GM04504 (cell line): ENCODE measurements around the gene CDYL2.
"Not testable (repeated sequence)": the region's sequence is repeated elsewhere in the genome, so short reads cannot be mapped to it uniquely, and the experiment has no call there.

Experiments used
- DNase-seq: peaks from one replicate; pipeline ENCODE4 v3.0.0-alpha.2; 2012; ENCODE audit warnings: low read depth

CDYL2 gene

DNA sequence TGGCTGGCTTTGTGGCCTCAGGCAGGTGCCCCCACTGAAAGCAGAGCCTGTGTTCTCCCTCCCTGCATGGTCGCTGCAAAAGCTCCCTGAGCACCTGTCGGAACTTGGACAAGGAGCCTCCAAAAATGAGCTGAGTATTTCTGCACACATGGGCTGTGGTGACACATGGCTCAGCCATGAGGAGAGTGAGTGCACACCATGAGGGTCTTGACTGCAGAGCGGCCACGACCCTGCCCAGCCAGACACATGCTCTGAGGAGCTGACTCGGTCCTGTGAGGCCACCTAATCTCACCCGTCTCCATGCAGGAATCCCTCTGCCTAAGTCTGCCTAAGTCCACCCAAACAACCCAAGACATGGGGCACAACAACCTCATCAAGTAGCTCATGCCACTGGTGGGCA, 134.7 kb downstream of the CDYL2 start:
- no peak for DNase-seq

- no peak for DNase-seq
These were observed 136.5 kb downstream of the CDYL2 start for GRCh38 chr16:80667925-80668324.

GRCh38 chr16:80667251-80667560, 137.2 kb downstream of the CDYL2 start:
- DNase-seq = no peak

DNA sequence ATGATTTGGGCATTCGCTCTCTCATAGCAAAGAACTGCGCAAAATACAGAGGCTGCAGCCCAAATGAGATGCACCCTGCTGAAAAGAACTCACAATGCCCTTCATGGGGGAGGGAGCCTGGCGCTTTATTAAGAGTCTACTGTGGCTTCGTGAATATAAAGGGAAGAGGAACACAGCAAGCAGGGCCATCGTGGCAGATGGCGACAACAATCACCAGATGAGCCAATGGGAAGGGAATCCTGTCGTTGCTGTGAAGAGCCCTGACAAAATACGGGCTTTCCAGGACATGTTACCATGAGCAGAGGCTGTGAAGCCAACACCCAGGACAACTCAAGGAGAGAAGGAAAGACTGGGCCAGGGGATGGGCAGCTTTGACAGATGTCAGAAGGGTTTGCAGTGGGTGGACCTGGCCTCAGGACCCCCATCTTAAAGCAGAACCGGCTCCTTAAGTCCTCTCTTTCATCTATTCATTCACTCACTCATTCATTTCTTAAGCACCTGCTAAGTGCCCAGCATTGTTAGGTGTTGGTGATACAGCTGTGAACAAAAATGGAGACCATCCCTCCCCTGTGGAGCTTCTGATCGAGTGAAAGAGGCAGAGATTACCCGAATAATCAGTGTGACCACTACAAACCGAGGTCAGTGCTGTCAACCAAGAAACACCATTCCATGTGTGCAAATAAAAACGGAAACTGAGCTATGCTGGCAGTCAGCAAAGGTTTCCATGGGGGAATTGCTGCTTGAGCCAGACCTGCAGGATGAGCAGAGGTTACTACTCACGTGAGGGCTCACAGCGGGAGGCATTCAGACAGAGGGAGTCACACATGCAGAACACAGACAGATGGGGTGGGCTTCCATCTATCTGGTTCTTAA, 137.8 kb downstream of the CDYL2 start:
- DNase-seq = no peak

DNA sequence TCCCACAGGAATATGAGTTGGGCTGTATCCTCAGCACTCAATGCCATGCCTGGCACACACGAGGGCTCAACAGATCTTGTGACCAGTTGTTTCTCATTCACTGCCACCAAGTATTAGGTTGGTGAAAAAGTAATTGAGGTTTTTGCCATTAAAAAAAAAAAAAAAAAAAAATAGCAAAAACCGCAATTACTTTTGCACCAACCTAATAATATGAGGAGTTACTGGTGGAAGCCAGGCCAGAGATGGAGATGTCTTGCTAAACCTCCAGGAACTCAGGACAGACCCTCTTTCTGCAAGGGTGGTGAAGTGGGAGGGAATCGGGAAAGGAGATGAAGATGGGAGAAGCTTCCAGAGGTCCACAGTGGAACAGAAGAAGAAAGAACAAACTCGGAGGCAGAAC, 139.0 kb downstream of the CDYL2 start:
- no peak for DNase-seq

GRCh38 chr16:80664786-80665185, 139.6 kb downstream of the CDYL2 start:
- no peak for DNase-seq

DNA sequence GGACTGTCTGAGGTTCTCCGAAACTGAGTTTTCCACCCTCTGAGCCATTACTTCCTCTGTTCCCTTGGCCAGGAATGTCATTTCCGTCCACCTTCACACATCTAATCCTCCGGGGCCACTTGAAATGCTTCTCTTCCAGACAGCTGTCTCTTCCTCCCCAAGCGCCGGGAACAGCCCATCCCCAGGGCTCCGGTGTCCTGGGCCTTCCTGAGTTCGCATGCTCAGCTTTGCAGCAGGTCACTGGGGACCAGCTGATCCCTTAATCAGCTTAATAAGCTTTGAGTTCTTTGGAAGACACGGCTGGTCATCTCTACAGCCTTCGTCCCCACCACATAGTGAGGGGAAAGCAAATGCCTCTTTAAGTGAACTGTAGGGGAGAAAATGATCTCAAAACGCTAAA, 140.2 kb downstream of the CDYL2 start:
- DNase-seq = no peak

GRCh38 chr16:80663078-80663477, 141.3 kb downstream of the CDYL2 start:
- no peak for DNase-seq

GRCh38 chr16:80659865-80660264, 144.5 kb downstream of the CDYL2 start:
- no peak for DNase-seq

- no peak for DNase-seq
These were observed 147.7 kb downstream of the CDYL2 start for GRCh38 chr16:80656711-80657150.

GRCh38 chr16:80656161-80656560, 148.2 kb downstream of the CDYL2 start:
- no peak for DNase-seq

- DNase-seq = no peak
These were observed 148.6 kb downstream of the CDYL2 start for GRCh38 chr16:80655751-80656150.

DNA sequence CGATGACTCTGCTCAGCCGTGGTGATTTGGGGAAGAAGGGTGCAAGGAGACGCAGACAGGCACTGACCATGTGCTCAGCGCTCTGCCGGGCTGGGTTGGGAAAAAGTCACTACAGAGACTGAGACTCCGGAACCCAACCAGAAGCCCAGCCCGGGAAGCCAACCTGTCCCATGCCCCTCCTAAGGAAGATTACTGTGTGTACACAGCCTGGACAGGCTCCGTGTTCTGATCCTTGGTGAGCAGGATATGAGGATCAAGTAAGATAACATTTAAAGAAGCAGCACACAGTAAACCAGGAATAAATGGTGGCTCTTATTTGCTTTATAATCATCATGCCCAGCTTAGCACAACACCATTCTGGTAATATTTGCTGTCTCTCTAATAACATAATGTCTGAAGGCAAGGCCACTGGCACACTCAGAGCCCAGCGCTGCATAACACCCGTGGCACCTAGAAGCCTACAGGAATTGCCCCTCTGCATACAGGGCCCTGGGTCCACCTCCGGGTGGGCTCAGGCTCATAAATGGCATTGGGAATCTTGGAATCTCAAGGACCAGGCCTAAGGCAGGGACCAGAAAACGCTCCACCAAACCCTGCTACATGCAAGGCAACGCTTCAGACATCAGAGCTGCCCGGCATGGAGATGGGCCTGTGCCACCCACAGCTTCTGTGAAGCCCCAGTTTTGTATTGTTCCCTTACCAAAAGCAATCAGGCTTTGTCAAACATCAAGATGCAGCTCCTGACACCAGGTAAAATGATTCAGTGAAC, 150.1 kb downstream of the CDYL2 start:
- DNase-seq = no peak

GRCh38 chr16:80652441-80652840, 152.0 kb downstream of the CDYL2 start:
- no peak for DNase-seq

DNA sequence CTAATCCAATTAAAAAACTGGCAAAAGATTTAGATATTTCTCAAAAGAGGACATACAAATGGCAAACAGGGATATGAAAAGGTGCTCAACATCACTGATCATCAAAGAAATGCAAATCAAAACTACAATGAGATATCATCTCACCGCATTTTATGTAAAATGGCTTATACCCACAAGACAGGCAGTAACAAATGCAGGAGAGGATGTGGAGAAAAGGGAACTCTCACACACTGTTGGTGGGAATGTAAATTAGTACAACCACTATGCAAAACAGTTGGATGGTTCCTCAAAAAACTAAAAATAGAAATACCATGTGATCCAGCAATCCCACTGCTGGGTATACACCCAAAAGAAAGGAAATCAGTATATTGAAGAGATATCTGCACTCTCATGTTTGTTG, 154.1 kb downstream of the CDYL2 start:
- DNase-seq = not testable (repeated sequence)

- no peak for DNase-seq
These were observed 164.1 kb downstream of the CDYL2 start for GRCh38 chr16:80640316-80640715.

DNA sequence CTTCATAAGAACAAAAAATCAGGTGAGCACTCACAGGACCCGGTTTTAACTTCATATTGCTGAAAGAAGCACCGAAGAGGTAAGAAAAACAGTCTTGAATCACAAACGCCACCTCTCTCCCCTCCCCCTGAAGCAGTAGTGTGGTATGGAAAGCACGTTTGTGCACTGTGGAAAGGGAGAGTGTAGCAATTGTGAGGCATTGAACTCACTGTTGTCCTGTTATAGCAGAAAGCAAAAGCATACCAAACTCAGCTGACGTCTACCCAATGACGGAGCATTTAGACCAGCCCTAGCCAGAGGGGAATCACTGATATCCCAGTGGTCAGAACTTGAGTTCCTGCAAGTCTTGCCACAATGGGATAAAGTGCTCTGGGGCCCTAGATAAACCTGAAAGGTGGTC, 164.8 kb downstream of the CDYL2 start:
- DNase-seq = no peak

GRCh38 chr16:80637621-80638020, 166.8 kb downstream of the CDYL2 start:
- DNase-seq = no peak

GRCh38 chr16:80631581-80631980, 172.8 kb downstream of the CDYL2 start:
- DNase-seq = no peak

DNA sequence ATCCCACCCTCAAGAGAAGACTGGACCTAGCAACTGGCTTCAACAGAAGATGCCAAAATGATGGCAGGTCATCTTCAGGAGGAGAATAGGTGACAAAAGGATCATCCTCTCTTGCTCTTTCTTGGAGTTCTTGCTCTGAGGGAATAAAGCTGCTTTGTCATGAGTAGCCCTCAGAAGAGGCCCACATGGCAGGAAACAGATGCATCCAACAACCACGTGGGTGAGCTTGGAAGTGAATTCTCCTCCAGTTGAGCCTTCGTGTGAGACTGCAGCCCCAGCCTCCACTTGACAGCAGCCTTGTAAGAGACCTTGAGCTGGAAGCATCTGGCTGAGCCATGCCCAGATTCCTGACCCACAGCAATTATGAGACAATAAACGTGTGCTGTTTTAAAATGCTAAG, 176.1 kb downstream of the CDYL2 start:
- DNase-seq = no peak

DNA sequence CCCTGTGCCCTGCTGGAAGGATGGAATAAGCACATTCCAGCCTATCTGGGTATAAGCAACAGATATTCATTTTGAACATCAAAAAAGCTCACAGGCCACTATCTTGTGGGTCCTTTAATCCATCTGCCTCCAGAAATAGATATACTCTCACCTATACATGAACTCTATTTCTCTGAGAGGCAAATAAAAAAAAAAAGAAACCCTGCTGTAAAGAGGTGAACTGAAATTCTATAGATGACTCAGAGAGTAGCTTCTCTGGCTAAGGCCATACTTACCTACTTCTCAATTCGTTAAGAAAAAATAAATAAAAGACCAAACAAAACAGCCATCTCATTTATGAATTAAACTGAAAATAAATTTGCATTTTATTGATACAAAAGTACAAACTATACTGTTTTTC, 177.3 kb downstream of the CDYL2 start:
- DNase-seq = no peak

- peak; percentile 20 for DNase-seq
These were observed 181.0 kb downstream of the CDYL2 start for GRCh38 chr16:80623376-80623775.

DNA sequence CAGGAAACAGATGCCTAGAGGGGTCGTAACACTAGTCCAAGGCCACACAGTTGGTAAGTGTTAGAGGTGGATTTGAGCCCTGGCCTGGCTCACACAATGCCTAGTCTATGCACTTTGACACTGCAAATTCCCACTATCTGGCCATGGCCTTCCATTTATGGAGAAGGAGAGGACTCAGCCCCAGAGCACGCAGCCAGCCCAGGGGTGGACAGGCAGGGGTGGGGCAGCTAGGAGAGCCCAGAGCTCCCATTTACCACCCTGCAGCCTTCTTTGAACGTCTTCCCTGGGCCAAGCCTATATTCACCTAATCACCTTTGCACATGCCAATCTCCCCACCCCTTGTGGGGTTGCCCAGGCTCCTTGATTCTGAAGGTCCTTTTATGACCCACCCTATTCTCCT, 182.4 kb downstream of the CDYL2 start:
- no peak for DNase-seq
